ENCODE results near the gene E2F1. TPM values are rescaled to one million over a fixed set of nuclear protein-coding genes. Genes with fewer than 3 reads are reported as not detected.

Gene E2F1
- 1.4 TPM for total RNA-seq

GRCh38 chr20:33686100-33686983 is at the start of gene E2F1:
TSS of gene E2F1 (minus strand) at chr20:33686385. CDS start at chr20:33686264, 121 bp downstream.
- intact Hi-C loops (cut with DNase I) = loop anchor here (10.0 kb wide), 1 partner anchor 48 kb away; the partner anchor contains the start of gene ZNF341
- ATAC-seq (peak; percentile 98), DNase-seq (ENCODE audit: low spot score) (peak; percentile 97)

GRCh38 chr20:33733654-33734576 is 47.7 kb upstream of the E2F1 start:
- DNase-seq (ENCODE audit: low spot score) (no peak), ATAC-seq (peak; percentile 66)
- intact Hi-C loops (cut with DNase I) = loop anchor here (10.0 kb wide), 1 partner anchor 49 kb away; the partner anchor contains the start of gene E2F1

- ATAC-seq (peak; percentile 71), DNase-seq (ENCODE audit: low spot score) (no peak)
- intact Hi-C loops (cut with DNase I) = loop anchor here (10.0 kb wide), 1 partner anchor 48 kb away; the partner anchor contains the start of gene E2F1
These were observed 46.2 kb upstream of the E2F1 start for GRCh38 chr20:33732166-33732970.

GRCh38 chr20:33731693-33732165 is 45.5 kb upstream of the E2F1 start, which contains the start of gene ZNF341:
TSS of gene ZNF341 (plus strand) at chr20:33731996. CDS start at chr20:33732022, 26 bp downstream.
- ATAC-seq = peak; percentile 85
- intact Hi-C loops (cut with DNase I) = loop anchor here (10.0 kb wide), 1 partner anchor 47 kb away; the partner anchor contains the start of gene E2F1

GRCh38 chr20:33730946-33731692 is 44.9 kb upstream of the E2F1 start:
- DNase-seq (ENCODE audit: low spot score) (no peak), ATAC-seq (peak; percentile 4)
- intact Hi-C loops (cut with DNase I) = loop anchor here (10.0 kb wide), 1 partner anchor 46 kb away; the partner anchor contains the start of gene E2F1

More at GRCh38 chr20:33731693-33732165, 45.5 kb upstream of the E2F1 start, which contains the start of gene ZNF341:
- DNase-seq (ENCODE audit: low spot score) = peak; percentile 92

GRCh38 chr20:33729101-33729500 is 42.9 kb upstream of the E2F1 start:
- no peak for ATAC-seq
- DNase-seq (ENCODE audit: low spot score) = no peak
- intact Hi-C loops (cut with DNase I) = no loop called here

GRCh38 chr20:33728463-33728862 is 42.3 kb upstream of the E2F1 start:
- intact Hi-C loops (cut with DNase I) = no loop called here
- ATAC-seq = no peak
- no peak for DNase-seq (ENCODE audit: low spot score)

- intact Hi-C loops (cut with DNase I) = no loop called here
- DNase-seq (ENCODE audit: low spot score) (no peak), ATAC-seq (no peak)
These were observed 41.6 kb upstream of the E2F1 start for GRCh38 chr20:33727806-33728205.

- ATAC-seq = no peak
- intact Hi-C loops (cut with DNase I) = no loop called here
- DNase-seq (ENCODE audit: low spot score) = no peak
These were observed 40.9 kb upstream of the E2F1 start for GRCh38 chr20:33727115-33727479.

GRCh38 chr20:33725607-33726264 is 39.6 kb upstream of the E2F1 start:
- ATAC-seq = no peak
- intact Hi-C loops (cut with DNase I) = no loop called here

GRCh38 chr20:33724439-33725094 is 38.4 kb upstream of the E2F1 start:
- ATAC-seq (no peak), DNase-seq (ENCODE audit: low spot score) (no peak)
- intact Hi-C loops (cut with DNase I) = no loop called here

More at GRCh38 chr20:33725607-33726264, 39.6 kb upstream of the E2F1 start:
- no peak for DNase-seq (ENCODE audit: low spot score)

GRCh38 chr20:33721391-33722140 is 35.4 kb upstream of the E2F1 start:
- intact Hi-C loops (cut with DNase I) = no loop called here
- DNase-seq (ENCODE audit: low spot score) (no peak), ATAC-seq (no peak)

GRCh38 chr20:33719989-33720709 is 34.0 kb upstream of the E2F1 start, which contains the start of gene PXMP4:
TSS of gene PXMP4 (minus strand) at chr20:33720310. CDS start at chr20:33720207, 103 bp downstream.
- intact Hi-C loops (cut with DNase I) = no loop called here
- ATAC-seq (peak; percentile 99), DNase-seq (ENCODE audit: low spot score) (peak; percentile 92)

GRCh38 chr20:33719277-33719988 is 33.2 kb upstream of the E2F1 start:
- no peak for ATAC-seq
- DNase-seq (ENCODE audit: low spot score) = no peak
- intact Hi-C loops (cut with DNase I) = no loop called here
